IMR-90 (cell line): Measurements from ENCODE around the gene FAM110A.

Experiments used
- BHLHE40 ChIP-seq: fragments of 150-350 bp; IDR thresholded peaks from 2 replicates; pipeline ENCODE4 v1.6.1; 2016; ENCODE audit warnings: mild to moderate bottlenecking, low read depth, low read length
- CEBPB ChIP-seq: IDR thresholded peaks from 2 replicates; pipeline ENCODE4 v1.6.1; 2012; ENCODE audit warnings: low read depth, low read length, improper control_type of control experiment
- CHD1 ChIP-seq: IDR thresholded peaks from 2 replicates; pipeline ENCODE4 v1.6.1; 2012; ENCODE audit warnings: low read depth, low read length, improper control_type of control experiment
- CTCF ChIP-seq: conservative IDR thresholded peaks from 2 replicates; pipeline ENCODE4 v1.5.1; 2012; ENCODE audit warnings: mild to moderate bottlenecking, low read depth, low read length, improper control_type of control experiment
- FOS ChIP-seq: fragments of 150-350 bp; IDR thresholded peaks from 2 replicates; pipeline ENCODE4 v1.6.1; 2016; ENCODE audit warnings: low read depth, low read length
- MAZ ChIP-seq: IDR thresholded peaks from 2 replicates; pipeline ENCODE4 v1.6.1; 2012; ENCODE audit warnings: low read depth, mild to moderate bottlenecking, low read length, improper control_type of control experiment, moderate library complexity, borderline replicate concordance
- MXI1 ChIP-seq: IDR thresholded peaks from 2 replicates; pipeline ENCODE4 v1.6.1; 2012; ENCODE audit warnings: low read depth, mild to moderate bottlenecking, low read length, moderate library complexity, borderline replicate concordance
- NFE2L2 ChIP-seq: fragments of 150-350 bp; IDR thresholded peaks from 2 replicates; pipeline ENCODE4 v1.6.1; 2016; ENCODE audit warnings: low read depth, mild to moderate bottlenecking, low read length
- POLR2A ChIP-seq: IDR thresholded peaks from 2 replicates; pipeline ENCODE4 v1.6.1; 2012; ENCODE audit warnings: mild to moderate bottlenecking, low read depth, low read length
- RAD21 ChIP-seq: IDR thresholded peaks from 2 replicates; pipeline ENCODE4 v1.6.1; 2012; ENCODE audit warnings: low read length, improper control_type of control experiment
- RCOR1 ChIP-seq: IDR thresholded peaks from 2 replicates; pipeline ENCODE4 v1.6.1; 2012; ENCODE audit warnings: mild to moderate bottlenecking, low read length, improper control_type of control experiment; ENCODE audit not compliant: insufficient replicate concordance
- RFX5 ChIP-seq: IDR thresholded peaks from 2 replicates; pipeline ENCODE4 v1.8.0; 2012; ENCODE audit warnings: low read depth, mild to moderate bottlenecking, low read length, moderate library complexity
- SMC3 ChIP-seq: fragments of 150-350 bp; IDR thresholded peaks from 2 replicates; pipeline ENCODE4 v1.6.1; 2016; ENCODE audit warnings: low read depth, mild to moderate bottlenecking, antibody characterized with exemption, low read length, moderate library complexity
- USF2 ChIP-seq: fragments of 150-350 bp; IDR thresholded peaks from 2 replicates; pipeline ENCODE4 v1.6.1; 2017; ENCODE audit warnings: mild to moderate bottlenecking, antibody characterized with exemption, low read length, low read depth

GRCh38 chr20:891706-892080 is 58.2 kb downstream of the FAM110A start:
- TF ChIP-seq CTCF (no peak), MXI1 (no peak), CEBPB (no peak), SMC3 (no peak), RCOR1 (no peak), USF2 (no peak), POLR2A (no peak), RFX5 (no peak), NFE2L2 (no peak), CHD1 (no peak), RAD21 (no peak), BHLHE40 (no peak), MAZ (no peak), FOS (no peak)
